A673 (cell line): ENCODE results near the gene WDR18.

Experiments
- CTCF ChIP-seq: fragments of 300-800, 200-600 bp; sonication (generic); conservative IDR thresholded peaks from 2 replicates; pipeline ENCODE4 v1.5.1; 2017; ENCODE audit warnings: low read depth, mild to moderate bottlenecking, antibody characterized with exemption, low read length, moderate library complexity, mixed read lengths
- EZH2 ChIP-seq: fragments of 200-600 bp; sonication (generic); IDR thresholded peaks from 2 replicates; pipeline ENCODE4 v1.6.1; 2017; ENCODE audit warnings: borderline replicate concordance, low read depth, mild to moderate bottlenecking, mixed read lengths, antibody characterized with exemption, low read length; ENCODE audit not compliant: poor library complexity, severe bottlenecking

GRCh38 chr19:989381-990081 is 5.4 kb downstream of the WDR18 start:
- TF ChIP-seq CTCF: no peak; the same call in 1 of the 2 replicates
- no peak for TF ChIP-seq EZH2
